Ishikawa (cell line): Measurements from ENCODE around the gene DZIP1L.

Experiments
- CEBPB ChIP-seq: IDR thresholded peaks from 2 replicates; pipeline ENCODE4 v1.6.1; 2012
- CREB1 ChIP-seq: IDR thresholded peaks from 2 replicates; pipeline ENCODE4 v1.6.1; 2012; ENCODE audit warnings: low read depth
- EGR1 ChIP-seq: IDR thresholded peaks from 2 replicates; pipeline ENCODE4 v1.6.1; 2012
- EP300 ChIP-seq: IDR thresholded peaks from 2 replicates; pipeline ENCODE4 v1.6.1; 2012; ENCODE audit warnings: borderline replicate concordance
- FOXM1 ChIP-seq: IDR thresholded peaks from 2 replicates; pipeline ENCODE4 v1.6.1; 2012; ENCODE audit warnings: low read depth, borderline replicate concordance
- NFIC ChIP-seq: IDR thresholded peaks from 2 replicates; pipeline ENCODE4 v1.6.1; 2012
- RAD21 ChIP-seq: IDR thresholded peaks from 2 replicates; pipeline ENCODE4 v1.6.1; 2012; ENCODE audit warnings: low read depth
- TAF1 ChIP-seq: IDR thresholded peaks from 2 replicates; pipeline ENCODE4 v1.6.1; 2012; ENCODE audit warnings: low read depth, mild to moderate bottlenecking
- TCF12 ChIP-seq: IDR thresholded peaks from 2 replicates; pipeline ENCODE4 v1.6.1; 2012; ENCODE audit warnings: low read depth
- TEAD4 ChIP-seq: IDR thresholded peaks from 2 replicates; pipeline ENCODE4 v1.6.1; 2012
- YY1 ChIP-seq: IDR thresholded peaks from 2 replicates; pipeline ENCODE4 v1.6.1; 2012; ENCODE audit warnings: low read depth
- ZBTB7A ChIP-seq: IDR thresholded peaks from 2 replicates; pipeline ENCODE4 v1.6.1; 2012; ENCODE audit warnings: low read depth
- TF ChIP-seq, protein P1 (sequence below): IDR thresholded peaks from 2 replicates; pipeline ENCODE4 v1.6.1; 2012; ENCODE audit warnings: low read depth, mild to moderate bottlenecking
- TF ChIP-seq, protein P2 (sequence below): IDR thresholded peaks from 2 replicates; pipeline ENCODE4 v1.6.1; 2012
- TF ChIP-seq, protein P3 (sequence below): IDR thresholded peaks from 2 replicates; pipeline ENCODE4 v1.6.1; 2012

Gene DZIP1L

DNA sequence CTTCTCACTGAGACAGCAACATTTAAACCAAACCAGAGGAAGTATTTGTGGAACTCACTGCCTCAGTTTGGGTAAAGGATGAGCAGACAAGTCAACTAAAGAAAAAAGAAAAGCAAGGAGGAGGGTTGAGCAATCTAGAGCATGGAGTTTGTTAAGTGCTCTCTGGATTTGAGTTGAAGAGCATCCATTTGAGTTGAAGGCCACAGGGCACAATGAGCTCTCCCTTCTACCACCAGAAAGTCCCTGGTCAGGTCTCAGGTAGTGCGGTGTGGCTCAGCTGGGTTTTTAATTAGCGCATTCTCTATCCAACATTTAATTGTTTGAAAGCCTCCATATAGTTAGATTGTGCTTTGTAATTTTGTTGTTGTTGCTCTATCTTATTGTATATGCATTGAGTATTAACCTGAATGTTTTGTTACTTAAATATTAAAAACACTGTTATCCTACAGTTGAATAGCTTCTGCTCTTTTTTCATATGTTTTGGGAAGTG lies 82.2 kb downstream of the DZIP1L start:
- TF ChIP-seq ZBTB7A, result no peak
- no peak for TF ChIP-seq EP300
- TF ChIP-seq TAF1, result no peak
- no peak for TF ChIP-seq YY1
- no peak for TF ChIP-seq EGR1
- no peak for TF ChIP-seq NFIC
- no peak for TF ChIP-seq CEBPB
- TF ChIP-seq FOXM1, result no peak
- TF ChIP-seq RAD21, result no peak
- no peak for TF ChIP-seq TEAD4
- TF ChIP-seq CREB1, result no peak
- TF ChIP-seq, protein P1, sequence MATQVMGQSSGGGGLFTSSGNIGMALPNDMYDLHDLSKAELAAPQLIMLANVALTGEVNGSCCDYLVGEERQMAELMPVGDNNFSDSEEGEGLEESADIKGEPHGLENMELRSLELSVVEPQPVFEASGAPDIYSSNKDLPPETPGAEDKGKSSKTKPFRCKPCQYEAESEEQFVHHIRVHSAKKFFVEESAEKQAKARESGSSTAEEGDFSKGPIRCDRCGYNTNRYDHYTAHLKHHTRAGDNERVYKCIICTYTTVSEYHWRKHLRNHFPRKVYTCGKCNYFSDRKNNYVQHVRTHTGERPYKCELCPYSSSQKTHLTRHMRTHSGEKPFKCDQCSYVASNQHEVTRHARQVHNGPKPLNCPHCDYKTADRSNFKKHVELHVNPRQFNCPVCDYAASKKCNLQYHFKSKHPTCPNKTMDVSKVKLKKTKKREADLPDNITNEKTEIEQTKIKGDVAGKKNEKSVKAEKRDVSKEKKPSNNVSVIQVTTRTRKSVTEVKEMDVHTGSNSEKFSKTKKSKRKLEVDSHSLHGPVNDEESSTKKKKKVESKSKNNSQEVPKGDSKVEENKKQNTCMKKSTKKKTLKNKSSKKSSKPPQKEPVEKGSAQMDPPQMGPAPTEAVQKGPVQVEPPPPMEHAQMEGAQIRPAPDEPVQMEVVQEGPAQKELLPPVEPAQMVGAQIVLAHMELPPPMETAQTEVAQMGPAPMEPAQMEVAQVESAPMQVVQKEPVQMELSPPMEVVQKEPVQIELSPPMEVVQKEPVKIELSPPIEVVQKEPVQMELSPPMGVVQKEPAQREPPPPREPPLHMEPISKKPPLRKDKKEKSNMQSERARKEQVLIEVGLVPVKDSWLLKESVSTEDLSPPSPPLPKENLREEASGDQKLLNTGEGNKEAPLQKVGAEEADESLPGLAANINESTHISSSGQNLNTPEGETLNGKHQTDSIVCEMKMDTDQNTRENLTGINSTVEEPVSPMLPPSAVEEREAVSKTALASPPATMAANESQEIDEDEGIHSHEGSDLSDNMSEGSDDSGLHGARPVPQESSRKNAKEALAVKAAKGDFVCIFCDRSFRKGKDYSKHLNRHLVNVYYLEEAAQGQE, result no peak
- no peak for TF ChIP-seq TCF12
- TF ChIP-seq, protein P2, sequence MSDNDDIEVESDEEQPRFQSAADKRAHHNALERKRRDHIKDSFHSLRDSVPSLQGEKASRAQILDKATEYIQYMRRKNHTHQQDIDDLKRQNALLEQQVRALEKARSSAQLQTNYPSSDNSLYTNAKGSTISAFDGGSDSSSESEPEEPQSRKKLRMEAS, result no peak

DNA sequence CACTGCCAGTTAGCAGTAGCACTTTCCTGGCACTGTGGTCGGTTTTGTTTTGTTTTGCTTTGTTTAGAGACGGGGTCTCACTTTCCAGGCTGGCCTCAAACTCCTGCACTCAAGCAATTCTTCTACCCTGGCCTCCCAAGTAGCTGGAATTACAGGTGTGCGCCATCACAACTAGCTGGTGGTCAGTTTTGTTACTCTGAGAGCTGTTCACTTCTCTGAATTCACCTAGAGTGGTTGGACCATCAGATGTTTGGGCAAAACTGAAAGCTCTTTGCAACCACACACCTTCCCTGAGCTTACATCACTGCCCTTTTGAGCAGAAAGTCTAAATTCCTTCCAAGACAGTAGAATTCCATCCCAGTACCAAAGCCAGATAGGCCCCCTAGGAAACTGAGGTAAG lies 82.8 kb downstream of the DZIP1L start:
- TF ChIP-seq, protein P2, result no peak
- TF ChIP-seq EP300 (no peak), TAF1 (no peak), YY1 (no peak)

DNA sequence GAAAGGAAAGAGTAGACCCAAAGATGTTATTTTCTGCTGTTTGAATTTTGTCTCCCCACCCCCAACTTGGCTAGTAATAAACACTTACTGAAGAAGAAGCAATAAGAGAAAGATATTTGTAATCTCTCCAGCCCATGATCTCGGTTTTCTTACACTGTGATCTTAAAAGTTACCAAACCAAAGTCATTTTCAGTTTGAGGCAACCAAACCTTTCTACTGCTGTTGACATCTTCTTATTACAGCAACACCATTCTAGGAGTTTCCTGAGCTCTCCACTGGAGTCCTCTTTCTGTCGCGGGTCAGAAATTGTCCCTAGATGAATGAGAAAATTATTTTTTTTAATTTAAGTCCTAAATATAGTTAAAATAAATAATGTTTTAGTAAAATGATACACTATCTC lies 83.9 kb downstream of the DZIP1L start:
- TF ChIP-seq ZBTB7A (no peak), TCF12 (no peak), FOXM1 (no peak), NFIC (no peak)
- TF ChIP-seq, protein P3, sequence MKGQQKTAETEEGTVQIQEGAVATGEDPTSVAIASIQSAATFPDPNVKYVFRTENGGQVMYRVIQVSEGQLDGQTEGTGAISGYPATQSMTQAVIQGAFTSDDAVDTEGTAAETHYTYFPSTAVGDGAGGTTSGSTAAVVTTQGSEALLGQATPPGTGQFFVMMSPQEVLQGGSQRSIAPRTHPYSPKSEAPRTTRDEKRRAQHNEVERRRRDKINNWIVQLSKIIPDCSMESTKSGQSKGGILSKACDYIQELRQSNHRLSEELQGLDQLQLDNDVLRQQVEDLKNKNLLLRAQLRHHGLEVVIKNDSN, result no peak
- TF ChIP-seq, protein P2, result no peak

DNA sequence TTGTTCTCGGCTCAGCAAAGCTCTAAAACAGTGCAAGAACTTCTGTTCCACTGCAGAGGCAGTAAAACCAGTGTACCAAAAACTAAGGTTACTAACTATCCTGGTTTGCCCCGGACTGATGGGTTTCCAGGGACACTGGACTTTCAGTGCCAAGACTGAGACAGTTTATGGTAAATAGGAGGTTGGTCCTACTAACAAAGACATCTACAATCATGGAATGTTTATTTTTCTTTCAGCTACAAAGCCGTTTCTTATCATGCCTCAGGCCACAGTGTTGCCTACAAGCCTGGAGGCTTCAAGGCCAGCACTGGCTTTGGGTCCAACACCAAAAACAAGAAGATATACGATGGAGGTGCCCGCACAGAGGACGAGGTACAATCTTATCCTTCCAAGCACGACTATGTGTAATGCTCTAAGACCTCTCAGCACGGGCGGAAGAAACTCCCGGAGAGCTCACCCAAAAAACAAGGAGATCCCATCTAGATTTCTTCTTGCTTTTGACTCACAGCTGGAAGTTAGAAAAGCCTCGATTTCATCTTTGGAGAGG lies 84.6 kb downstream of the DZIP1L start:
- TF ChIP-seq CREB1, result no peak
- TF ChIP-seq FOXM1, result no peak
- no peak for TF ChIP-seq TCF12
- no peak for TF ChIP-seq TEAD4
- no peak for TF ChIP-seq YY1
- TF ChIP-seq ZBTB7A, result no peak
- TF ChIP-seq, protein P3, result no peak

DNA sequence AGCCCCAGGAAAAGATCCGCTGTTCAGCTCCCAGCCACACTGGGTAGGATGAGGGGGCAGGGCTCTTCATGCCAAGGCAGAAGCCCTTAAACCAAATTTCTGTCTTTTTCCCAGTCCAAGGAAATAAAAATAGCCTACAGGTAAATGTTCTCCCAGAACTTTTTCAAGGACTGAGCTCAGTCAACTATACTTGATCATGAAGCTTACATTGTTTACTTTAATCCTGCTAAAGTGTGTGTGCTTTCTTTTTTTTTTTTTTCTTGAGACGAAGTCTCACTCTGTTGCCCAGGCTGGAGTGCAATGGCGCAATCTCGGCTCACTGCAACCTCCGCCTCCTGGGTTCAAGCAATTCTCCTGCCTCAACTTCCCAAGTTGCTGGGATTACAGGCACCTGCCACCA lies 87.6 kb downstream of the DZIP1L start:
- no peak for TF ChIP-seq EGR1
- no peak for TF ChIP-seq TEAD4
- no peak for TF ChIP-seq TCF12
- TF ChIP-seq, protein P1, result no peak
- no peak for TF ChIP-seq EP300
- no peak for TF ChIP-seq CREB1
- TF ChIP-seq YY1, result no peak
- TF ChIP-seq ZBTB7A, result no peak
- no peak for TF ChIP-seq RAD21
- TF ChIP-seq CEBPB, result no peak
- TF ChIP-seq NFIC, result no peak
- TF ChIP-seq, protein P2, result no peak
- TF ChIP-seq FOXM1, result no peak
- TF ChIP-seq TAF1, result no peak
- TF ChIP-seq, protein P3, result no peak
